DMS53 (cell line): ENCODE measurements around the gene PIK3R3.
A peak's percentile ranks its signal among the peaks of the same experiment; 100 is the strongest.

Experiments used
- DNase-seq: peaks from one replicate; lab custom pipeline; 2025; lab: John Stamatoyannopoulos, UW

PIK3R3 gene

DNA sequence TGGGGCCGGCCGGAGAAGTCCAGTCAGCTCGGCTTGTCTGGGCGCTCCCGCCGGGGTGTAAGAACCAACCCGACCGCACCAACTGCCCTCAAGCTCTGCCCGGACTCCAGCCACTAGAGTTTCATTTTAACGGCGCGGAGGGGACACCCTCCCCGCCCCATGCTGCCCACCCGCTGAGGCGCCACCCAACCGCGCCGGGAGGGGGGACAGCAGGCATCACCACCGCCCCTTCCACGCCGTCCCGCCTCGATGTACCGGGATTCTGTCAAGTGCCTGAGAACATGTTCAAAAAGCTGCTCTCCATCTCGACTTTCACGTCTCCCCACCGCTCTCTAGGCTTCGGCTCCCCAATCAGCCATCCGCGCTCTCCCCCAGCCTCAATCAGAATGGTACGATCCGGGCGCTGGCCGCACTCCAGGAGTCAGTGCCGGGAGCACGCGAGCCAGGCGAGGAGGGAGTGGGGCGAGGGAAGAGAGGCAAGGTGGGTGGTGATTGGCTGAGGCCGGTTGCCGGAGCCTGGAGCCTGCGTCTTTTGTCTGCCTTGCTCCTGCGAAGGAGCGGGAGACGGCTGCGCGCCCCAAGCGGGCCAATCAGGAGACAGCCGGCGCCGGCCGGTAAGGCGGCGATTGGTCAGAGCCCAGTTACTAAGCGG, at the start of gene PIK3R3:
Gene PIK3R3 (minus strand): TSS at position 101 of the 652 bp plus-strand sequence. CDS start 677 bp downstream, outside the sequence.
- peak; percentile 100 for DNase-seq

DNA sequence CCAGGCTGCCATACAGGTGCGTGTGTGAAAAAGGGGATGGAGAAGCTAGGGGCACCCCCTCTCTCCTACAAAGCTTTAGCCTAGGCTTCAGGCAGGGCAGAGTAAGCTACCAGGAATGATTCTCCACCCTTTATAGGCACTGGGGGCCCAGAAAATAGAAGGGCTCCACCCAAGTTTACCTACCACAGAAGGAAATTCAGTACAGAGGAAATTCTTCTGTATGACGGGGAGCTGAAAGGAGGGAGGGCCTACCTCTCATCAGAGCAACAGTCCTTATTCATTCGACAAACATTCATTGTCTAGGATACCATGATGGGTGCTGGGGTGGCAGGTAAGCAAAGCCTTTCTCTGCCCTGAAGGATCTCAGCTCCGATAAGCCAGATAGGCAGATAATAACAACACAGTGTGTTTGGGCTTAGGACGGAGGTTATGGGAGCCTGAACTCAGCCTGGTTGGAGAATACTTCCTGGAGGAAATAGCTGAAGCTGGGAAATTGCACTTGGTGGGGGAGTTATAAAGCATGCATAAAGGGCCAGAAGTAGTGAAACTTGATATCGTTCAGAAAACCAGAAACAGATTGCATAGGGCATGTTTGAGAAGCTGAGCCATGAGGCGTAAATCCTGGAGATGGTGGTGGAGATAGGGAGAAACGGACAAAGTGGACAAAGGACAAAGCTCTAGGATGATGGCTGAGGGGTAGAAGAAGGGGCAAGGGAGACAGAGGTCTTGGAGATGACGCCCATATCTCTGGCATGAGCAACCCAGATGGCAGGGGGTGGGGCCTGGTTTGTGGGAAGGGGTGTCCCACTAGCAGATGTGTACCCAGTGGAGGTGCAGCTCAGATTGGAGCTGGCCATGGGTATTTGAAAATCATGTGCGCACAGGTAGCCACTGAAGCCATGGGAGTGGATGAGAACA, 49.2 kb upstream of the PIK3R3 start:
- DNase-seq, result peak; percentile 64

DNA sequence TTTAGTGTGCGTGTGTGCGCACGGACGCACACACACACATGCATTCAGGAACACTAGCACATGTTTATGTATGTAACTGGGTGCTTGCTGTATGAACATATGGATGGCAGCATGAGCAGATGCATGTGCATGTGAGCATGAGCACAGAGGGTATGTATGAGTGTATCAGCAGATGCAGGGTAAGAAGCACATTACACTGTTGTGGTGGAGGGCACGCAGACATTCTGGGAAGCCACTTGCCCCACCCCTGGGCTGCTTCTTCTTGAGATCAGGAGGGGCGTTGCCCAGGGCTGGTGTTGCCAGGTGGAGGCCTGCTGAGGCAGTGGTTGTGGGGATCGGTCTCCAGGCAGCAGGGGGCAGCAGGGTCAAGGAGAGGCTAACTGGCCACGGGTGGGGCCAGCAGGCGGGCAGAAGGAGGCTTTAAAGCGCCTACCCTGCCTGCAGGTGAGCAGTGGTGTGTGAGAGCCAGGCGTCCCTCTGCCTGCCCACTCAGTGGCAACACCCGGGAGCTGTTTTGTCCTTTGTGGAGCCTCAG, 47.7 kb upstream of the PIK3R3 start:
- peak; percentile 74 for DNase-seq

DNA sequence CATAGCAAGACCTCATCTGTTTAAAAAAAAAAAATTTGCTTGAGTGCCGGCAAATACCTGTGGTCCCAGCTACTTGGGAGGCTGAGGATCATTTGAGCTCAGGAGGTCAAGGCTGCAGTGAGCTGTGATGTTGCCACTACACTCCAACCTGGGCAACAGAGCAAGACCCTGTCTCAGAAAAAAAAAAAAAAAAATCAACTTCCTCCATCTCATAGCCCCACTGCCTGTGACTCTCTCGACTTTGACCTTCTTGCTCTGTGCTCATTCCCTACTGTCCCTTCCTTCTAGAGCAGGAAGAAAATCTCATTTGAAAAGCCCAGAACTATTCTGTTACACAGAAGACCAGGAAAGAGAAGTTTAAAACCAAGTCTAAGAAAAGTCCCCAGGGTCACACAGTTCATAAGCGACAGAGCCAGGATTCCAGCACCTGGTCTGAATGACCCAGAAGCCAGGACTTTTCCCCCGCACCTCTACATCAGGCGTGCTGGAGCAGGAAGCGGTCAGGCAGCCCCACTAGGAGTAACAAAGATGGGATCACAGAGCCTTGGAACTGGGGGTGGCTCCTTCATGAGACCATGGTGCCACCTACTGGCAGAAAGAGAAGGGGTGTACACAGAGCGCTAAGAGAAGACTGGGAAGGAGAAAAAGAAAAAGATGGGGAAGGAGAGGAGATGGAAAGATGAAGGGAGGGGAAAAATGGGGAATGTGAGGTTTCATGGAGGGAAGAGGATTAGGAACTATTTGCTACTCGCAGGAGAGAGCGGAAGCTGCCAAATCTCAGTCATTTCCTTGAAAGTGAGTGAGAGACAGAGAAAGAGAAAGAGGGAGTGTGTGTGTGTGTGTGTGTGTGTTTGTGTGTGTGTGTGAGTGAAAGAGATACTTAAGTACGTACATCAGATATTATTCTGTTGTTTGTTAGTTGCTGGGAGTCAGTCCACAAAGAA, 47.0 kb upstream of the PIK3R3 start:
- DNase-seq, result peak; percentile 97

DNA sequence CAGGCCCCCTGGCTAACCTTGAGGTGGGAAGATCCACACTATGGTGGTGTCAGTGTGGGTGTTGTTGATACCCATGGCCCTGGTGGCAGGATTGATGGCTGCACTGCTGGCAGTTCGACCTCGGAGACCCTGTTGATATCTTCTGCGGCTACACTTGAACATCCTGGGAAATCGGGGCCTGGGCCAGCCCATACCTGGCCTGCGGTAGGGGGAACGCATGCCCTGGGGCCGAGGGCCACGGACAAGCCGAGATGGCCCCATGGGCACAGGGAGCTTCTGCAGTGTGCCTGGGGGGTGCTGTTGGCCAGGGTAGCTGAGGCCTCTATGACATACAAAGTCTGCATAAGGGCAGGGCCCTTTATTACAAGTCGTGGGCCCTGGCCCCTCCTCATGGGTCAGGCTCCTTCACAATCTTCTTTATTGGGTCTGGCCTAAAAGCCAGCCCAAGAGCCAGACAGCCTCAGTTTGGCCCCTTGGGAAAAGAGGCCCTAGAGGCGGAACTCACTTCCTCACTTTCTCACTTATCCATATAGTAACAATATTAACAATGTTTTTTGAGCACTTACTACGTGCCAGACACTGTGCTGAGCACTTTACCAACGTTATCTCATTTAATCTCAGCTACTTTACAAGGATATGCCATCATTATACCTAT, 43.9 kb upstream of the PIK3R3 start, which contains the start of gene P3R3URF:
Gene P3R3URF (minus strand): TSS at position 278 of the 655 bp plus-strand sequence. CDS start 17 bp downstream, at position 261.
- no peak for DNase-seq

DNA sequence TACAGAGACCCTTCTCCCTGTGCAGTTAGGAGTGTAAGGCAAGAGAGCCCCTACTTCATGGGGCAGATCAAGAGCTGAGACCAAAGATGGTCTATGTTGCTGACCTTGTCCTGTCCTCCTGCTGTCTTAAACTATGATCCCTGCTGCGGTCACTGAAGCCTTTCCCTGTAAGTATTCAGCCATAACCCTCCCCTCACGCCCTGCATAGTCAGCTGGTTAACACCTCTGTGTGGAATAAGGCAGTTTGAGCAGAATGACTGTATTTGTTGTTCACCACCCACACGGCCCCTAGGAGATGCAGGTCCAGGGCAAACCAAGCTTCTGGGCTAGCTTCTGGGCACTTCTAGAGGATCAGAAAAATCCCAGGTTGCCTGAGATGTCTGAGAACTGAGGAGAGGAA, 42.8 kb upstream of the PIK3R3 start:
- DNase-seq, result no peak

DNA sequence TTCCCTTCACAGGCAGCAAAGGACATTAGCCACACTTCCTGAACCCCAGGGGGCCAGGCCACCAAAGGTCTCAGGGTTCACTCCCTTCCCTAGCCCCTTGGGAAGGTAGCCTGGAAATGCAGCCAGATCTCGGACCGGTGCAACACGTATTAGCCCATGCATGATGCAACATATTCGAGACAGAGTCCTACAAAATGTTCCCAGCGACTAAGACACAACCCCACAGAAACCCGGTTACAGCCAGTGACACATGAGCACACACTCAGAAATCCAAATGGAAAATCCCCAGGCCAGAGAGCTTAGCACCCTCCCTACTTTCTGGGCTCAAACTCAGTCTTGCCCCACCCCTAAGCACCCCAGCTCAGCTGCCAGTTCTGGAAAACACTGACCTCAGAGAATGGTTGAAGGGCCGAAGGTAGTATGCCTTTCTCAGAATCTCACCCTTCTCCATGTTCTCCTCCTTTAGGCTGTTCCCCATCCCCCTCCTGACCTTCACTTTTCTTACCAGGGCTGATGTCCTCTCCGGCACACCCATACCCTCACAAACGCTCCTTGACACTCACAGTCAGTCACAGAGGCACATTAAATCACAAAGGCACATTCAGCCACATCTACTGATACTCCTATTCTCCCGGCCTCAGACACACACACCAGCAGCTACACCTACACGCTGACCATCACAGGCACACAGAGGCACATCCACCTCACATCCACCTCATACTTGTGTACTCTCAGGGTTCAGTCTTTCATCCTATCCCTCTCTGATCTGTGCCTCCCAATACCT, 42.2 kb upstream of the PIK3R3 start, which contains the start of gene TSPAN1:
Gene TSPAN1 (plus strand): TSS at position 640 of the 784 bp plus-strand sequence. CDS start 6,021 bp downstream, outside the sequence.
- no peak for DNase-seq

DNA sequence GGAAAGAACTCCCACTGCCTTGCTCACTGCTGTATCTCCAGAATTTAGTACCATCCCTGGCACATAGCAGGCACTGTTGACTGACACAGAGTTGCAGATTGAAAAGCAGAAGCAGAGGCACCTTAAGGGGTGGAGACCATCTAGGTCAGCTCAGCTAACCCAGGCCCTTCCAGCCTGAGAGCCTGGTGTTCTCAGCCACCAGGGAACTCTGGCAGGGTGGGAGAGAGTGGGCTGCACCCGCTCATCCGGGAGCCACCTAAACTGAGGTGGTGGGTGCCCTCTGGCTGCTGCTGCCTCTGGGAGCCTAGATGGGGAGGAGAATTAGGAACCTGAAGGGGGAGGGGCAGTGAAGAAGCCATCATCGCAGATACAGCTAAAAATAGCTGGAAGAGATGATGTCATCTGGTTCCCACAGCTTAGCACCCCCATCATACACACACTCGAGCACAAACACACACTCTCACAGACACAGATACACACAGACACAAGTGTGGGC, 41.0 kb upstream of the PIK3R3 start:
- peak; percentile 75 for DNase-seq

DNA sequence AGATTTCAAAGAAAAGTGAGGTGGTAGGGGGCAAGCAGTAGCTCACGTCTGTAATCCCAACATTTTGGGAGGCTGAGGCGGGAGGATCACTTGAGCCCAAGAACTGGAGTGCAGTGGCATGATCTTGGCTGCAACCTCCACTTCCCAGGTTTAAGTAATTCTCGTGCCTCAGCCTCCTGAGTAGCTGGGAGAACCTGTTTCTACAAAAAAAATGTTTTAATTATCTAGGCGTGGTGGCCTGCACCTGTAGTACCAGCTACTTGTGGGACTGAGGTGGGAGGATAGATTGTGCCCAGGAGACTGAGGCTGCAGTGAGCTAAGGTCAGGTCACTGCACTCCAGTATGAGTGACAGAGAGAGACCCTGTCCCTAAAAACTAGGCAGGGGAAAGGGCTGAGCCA, 39.9 kb upstream of the PIK3R3 start:
- peak; percentile 67 for DNase-seq

DNA sequence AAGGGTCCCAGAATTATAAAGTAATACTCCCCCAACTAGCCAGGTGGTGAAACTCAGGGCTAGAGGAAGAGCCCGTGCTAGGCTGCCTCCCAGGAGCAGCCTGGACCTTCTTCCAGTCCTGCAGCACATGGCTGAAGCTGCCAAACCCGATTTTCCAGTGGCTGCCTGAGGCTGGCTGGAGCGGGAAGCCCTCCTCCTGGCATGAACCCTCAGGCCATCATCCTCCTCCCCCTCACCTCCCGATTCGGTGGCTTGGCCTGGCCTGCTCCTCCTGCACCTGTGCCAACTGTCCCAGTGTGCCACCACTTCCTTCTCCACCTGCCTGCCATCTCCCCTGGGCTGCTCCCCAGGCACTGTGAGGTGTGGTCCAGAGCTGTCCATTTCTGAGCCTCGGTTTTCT, 39.4 kb upstream of the PIK3R3 start:
- peak; percentile 95 for DNase-seq

DNA sequence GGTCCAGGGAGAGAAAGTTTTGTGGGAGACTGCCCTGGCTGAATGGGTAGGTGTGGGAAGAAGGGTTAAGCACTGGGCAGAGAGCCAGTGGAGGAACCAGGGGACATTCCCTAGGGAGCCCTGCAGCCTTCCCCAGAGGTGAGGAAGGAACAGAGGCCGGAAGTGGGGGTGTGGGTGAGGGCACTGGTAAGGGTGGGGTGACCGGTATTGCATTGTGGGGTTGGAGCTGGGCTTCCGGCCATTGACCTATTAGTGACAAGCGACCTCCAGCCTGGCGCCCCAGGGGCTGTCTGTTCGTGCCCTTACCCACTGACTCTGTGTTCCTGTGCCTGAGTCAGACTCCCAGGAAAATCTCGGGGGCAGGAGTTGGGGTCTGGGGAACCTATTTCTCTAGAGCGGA, 38.9 kb upstream of the PIK3R3 start:
- DNase-seq, result no peak

DNA sequence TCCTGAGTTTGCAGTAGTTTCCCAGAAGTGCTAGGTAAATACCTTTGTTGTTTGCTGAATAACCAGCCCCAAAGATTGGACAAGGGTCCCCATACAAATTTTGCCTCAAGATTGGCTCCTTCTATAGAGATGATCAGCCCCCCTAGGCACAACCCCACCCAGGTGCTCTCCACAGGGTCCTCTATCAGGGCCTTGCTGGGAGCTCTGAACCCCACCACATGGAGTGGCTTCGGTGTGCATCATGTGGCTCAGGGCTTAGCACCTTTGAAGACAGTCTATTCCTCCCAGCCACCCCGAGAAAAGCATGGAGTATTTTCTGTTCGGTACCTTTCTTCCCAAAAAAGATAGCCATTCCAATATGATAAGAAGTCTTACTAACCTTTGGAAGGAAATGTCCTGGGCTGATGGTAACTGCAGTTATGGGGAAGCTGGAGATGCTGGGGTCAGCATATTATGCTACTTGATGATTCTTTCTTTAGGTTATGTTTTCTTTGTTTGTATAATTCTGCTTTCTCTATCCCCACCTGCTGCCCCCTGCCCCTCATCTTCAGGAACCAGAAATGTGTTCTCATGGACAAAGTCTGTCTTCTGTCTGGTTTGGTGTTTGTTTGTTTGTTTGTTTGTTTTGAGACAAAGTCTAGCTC, 37.5 kb upstream of the PIK3R3 start:
- no peak for DNase-seq

DNA sequence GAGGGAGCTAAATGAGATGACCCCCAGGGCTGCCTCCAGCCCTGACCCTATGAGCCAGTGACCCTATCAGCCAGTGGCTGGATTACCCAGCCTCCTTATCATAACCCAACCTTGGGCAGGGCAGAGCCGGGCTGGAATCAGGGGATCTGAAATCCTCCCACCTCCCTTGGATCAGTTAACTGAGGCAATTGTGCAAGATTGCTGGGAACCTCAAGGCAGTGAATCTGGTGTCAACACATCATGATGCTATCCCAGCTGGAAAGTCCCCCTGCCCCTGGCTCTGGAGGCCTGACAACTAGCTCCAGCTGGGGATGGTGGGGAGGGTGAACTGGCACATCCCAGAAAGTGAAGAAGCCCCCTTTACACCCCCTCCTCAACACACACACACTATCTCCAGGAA, 36.0 kb upstream of the PIK3R3 start:
- no peak for DNase-seq

DNA sequence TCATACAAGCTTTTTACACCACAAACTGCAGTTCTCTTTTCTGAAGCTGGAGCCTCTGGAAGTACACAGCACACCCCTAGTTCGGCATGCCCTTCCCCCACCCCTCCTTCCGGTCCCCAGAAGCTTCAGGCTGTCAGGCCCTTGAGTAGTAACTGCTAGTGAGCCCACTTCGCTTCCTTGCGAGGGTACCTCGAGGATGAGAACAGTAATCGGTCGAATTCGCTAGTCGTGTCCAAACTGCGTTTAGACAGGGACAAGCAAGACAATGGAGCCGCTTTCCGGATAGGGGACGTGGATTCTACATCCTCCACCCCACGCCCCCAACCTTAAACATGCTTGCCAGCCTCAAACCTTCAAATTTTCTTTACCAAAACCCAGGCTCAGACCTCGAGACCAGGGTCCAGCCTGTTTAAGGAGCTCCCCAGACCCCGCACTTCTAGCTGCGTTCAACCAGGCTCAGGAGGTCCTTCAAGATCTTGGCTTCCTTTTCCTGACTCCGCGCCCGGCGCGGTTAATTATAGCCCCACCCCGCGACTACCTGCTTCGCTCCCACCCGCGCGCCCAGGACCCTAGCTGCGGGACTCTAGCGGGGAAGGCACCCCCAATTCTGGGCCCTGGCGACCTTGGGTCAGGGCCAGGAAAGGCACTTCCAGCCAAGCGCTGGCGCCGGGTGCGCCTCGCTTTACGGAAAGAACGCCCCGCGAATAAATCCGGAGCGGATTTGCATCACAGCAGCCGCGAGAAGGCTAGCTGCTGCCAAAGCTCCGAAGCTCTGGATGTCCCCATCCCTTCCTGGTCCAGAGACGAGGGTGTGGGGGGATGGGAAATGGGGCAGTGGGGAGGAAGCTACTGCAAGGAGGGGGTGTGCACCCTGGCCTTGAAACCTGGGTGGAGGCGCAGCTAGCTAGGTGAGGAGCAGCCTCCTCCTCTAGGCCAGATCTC, 34.4 kb upstream of the PIK3R3 start:
- DNase-seq, result peak; percentile 81

DNA sequence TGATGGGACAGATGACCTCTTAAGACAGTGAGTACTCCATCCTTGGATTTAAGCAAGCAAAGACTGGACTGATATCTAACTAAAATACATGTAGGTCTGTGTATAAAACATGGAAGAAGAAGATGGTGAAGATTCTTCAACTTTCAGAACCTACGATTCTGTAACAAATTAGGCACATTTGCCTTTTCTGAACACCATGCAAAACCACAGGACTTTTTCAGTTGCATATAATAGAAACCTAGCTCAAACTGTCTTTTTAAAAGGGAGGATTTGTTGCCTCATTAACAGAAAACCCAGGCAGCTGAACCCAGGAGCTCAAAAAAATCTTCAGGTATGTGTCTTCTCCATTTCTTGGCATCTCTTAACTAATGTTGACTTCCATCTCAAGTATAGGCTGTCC, 27.8 kb upstream of the PIK3R3 start:
- no peak for DNase-seq

DNA sequence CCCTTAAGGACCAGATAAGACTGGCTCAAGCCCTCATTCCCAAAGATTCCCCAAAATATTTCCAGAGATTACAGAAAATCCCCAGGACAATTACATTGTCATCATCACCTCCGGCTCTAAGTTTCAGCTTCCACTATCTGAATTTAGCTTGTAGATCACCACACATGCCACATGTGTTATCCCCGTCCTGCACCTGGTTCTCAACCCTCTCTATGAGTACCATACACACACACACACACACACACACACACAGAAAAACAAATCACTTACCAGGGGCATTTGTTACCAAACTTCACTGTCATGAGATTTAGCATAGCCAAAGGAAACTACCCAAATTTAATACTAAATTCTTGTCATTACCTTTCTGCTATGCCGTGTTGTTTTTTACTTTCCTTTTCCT, 27.1 kb upstream of the PIK3R3 start:
- no peak for DNase-seq

DNA sequence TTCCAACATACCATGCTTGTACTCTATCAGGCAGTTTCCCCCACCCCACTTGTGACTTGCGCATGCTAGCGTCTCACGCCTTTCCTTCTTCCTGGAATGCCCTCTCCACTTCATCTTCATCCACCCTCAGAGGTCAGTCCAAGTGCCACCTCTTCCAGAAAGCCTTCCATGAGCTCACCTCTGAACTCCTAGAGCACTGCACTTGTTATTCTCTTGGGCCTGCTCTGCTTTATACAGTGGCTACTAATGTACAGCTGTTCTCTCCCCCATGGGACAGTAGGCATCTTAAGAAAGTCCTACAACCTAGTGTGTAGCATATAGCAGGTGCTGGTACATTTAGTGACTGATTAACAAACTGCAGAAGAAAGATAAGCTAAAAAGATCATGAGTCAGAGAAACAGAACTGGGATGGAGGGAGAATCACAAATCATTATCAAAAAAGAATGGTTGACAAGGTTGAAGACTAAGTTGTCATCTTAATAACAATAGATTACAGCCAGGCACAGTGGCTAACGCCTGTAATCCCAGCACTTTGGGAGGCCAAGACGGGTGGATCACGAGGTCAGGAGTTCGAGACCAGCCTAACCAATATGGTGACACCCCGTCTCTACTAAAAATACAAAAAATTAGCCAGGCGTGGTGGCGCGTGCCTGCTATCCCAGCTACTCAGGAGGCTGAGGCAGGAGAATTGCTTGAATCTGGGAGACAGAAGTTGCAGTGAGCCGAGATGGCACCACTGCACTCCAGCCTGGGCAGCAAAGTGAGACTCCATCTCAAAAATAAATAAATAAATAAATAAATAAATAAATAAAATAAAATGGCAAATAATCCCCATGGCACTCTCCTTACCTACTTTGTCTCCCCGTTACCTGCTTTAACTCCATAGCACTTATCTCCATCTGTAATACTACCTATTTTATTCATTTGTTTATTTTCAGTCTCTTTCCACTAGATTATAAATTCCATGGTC, 26.2 kb upstream of the PIK3R3 start:
- DNase-seq, result no peak
